ENCODE measurements around the gene ERCC6L2. TPM values are rescaled to one million over a fixed set of nuclear protein-coding genes. Genes with fewer than 3 reads are reported as not detected.

The ERCC6L2 gene
- total and polyA plus RNA-seq, 2 of the 8 experiments (the other 6 are each of a cell fraction or from before 2014, with no cell fraction given) = 9.8 to 50.0 TPM

DNA sequence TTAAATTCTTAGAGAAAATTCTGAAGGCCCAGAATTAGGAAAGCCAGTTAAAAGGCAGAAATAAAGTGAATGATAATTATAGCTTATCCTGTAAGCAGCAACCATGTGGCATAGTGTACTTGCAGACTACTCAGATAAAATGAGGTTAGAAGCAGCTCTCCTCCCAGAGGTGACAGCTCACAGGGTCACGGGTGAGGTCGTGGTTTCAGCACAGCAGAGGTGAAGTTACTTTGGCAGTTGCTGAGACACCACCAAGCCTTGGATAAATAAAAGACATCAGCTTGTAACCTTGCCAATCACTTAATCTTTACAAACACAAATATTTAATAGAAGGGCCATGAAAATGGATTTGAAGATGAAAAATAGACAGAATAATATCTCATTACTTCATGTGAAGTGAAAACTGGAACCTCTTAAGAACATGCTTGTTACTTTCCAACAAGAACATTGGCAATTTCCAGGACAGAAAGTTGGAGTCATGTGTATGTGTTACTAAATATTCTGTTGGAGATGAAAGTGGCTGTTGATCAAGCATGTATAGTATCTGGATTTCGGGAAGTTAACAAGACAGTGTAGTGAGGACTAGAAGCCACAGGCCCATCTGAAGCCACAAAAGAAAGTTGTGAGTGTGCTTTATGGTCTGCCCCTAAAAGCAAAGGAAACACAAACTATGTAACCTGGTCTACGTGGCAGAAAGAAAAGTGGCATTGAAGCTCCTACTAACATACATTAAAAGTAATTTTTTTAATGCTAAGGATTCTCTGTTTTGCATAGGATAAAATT, 134.4 kb downstream of the ERCC6L2 start (continued):
- no peak for TF ChIP-seq TAF1 (IDR thresholded peaks at IDR 0.05; ENCODE audit: low read depth, low read length)
- no peak for TF ChIP-seq KDM5A (IDR thresholded peaks at IDR 0.05; ENCODE audit: low read length)
- no peak for TF ChIP-seq CBX8 (IDR thresholded peaks at IDR 0.05; ENCODE audit: borderline replicate concordance, low read depth, low read length)
- TF ChIP-seq RXRA (IDR thresholded peaks at IDR 0.05; ENCODE audit: insufficient read depth, low read depth, low read length) = no peak
- no peak for TF ChIP-seq POLR2A (IDR thresholded peaks at IDR 0.05; ENCODE audit: control extremely low read depth in 1 of 2, low read depth in 2 of 2, low read length in 2 of 2)
- TF ChIP-seq, protein P1, sequence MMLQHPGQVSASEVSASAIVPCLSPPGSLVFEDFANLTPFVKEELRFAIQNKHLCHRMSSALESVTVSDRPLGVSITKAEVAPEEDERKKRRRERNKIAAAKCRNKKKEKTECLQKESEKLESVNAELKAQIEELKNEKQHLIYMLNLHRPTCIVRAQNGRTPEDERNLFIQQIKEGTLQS (IDR thresholded peaks at IDR 0.05; ENCODE audit: insufficient read depth, low read depth, low read length) = no peak
- no peak for TF ChIP-seq CHD2 (IDR thresholded peaks at IDR 0.05; ENCODE audit: low read length)
